ENCODE data around the gene CPTP. TPM values are rescaled to one million over a fixed set of nuclear protein-coding genes. Genes with fewer than 3 reads are reported as not detected.

CPTP gene
- total and polyA plus RNA-seq, 2 of the 13 experiments (the other 11 are each of a cell fraction or from before 2014, with no cell fraction given) = 5.5 to 9.3 TPM

DNA sequence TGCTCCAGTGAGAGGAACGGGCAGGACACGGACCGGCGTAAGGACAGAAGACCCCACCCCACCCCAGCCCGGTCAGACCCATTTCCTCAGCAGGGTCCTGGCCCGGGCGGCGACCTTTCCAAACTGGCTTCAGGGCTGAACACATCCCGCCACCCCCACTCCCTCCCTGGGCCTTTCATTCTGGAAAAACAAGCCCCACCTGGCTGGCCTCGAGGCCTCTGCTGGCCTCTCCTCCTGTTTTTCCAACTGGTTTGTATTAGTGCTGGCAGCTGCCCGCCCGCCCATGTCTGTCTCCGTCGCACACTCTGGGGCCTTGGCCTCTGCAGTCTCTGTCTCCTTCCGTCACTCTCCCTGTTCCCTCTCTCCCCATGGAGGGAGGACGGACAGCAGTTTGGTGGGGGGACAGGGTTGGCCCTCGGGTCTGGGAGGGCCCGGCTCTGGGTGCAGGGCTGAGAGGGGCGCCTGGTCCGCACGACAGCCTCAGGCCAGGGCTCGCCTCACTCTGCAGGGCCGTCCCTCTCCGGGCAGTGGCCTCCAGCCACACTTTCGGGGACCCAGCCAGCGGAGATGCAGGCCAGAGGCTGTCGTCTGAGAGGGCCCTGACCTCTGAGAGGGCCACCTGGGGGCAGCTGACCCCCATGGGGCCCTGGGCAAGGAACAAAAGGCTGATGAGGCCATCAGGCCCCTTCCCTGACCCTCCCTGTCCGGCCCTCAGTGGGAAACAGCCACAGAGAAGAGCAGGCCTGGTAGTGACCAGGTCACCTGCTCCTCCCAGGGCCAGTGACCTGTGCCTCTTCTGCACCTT is 35.3 kb downstream of the CPTP start (continued):
- TF ChIP-seq ZNF407 (CRISPR knock-in tag; IDR thresholded peaks at IDR 0.05; ENCODE audit: not compliant biosample characterization) (peak; percentile 50), ZNF331 (CRISPR knock-in tag; IDR thresholded peaks at IDR 0.05) (no peak; the same call in 1 of the 2 replicates), PAX8 (CRISPR knock-in tag; IDR thresholded peaks at IDR 0.05; ENCODE audit: borderline replicate concordance) (no peak), RORA (CRISPR knock-in tag; IDR thresholded peaks at IDR 0.05) (no peak), ZNF256 (CRISPR knock-in tag; conservative IDR thresholded peaks at IDR 0.05) (no peak), SMC3 (IDR thresholded peaks at IDR 0.05; ENCODE audit: low read length) (no peak), LCORL (IDR thresholded peaks at IDR 0.05) (no peak), LCORL (CRISPR knock-in tag; IDR thresholded peaks at IDR 0.05) (peak; percentile 81), ZNF160 (CRISPR knock-in tag; IDR thresholded peaks at IDR 0.05) (no peak), IKZF4 (CRISPR knock-in tag; IDR thresholded peaks at IDR 0.05; ENCODE audit: borderline replicate concordance, low read depth, not compliant biosample characterization) (peak; percentile 30)
- TF ChIP-seq, protein P1, sequence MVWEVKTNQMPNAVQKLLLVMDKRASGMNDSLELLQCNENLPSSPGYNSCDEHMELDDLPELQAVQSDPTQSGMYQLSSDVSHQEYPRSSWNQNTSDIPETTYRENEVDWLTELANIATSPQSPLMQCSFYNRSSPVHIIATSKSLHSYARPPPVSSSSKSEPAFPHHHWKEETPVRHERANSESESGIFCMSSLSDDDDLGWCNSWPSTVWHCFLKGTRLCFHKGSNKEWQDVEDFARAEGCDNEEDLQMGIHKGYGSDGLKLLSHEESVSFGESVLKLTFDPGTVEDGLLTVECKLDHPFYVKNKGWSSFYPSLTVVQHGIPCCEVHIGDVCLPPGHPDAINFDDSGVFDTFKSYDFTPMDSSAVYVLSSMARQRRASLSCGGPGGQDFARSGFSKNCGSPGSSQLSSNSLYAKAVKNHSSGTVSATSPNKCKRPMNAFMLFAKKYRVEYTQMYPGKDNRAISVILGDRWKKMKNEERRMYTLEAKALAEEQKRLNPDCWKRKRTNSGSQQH (CRISPR knock-in tag; IDR thresholded peaks at IDR 0.05; ENCODE audit: low read depth) = no peak
- TF ChIP-seq, protein P2, sequence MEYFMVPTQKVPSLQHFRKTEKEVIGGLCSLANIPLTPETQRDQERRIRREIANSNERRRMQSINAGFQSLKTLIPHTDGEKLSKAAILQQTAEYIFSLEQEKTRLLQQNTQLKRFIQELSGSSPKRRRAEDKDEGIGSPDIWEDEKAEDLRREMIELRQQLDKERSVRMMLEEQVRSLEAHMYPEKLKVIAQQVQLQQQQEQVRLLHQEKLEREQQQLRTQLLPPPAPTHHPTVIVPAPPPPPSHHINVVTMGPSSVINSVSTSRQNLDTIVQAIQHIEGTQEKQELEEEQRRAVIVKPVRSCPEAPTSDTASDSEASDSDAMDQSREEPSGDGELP (IDR thresholded peaks at IDR 0.05; ENCODE audit: borderline replicate concordance, low read depth) = peak; percentile 42; the same call in 1 of the 2 replicates
- TF ChIP-seq, protein P3, sequence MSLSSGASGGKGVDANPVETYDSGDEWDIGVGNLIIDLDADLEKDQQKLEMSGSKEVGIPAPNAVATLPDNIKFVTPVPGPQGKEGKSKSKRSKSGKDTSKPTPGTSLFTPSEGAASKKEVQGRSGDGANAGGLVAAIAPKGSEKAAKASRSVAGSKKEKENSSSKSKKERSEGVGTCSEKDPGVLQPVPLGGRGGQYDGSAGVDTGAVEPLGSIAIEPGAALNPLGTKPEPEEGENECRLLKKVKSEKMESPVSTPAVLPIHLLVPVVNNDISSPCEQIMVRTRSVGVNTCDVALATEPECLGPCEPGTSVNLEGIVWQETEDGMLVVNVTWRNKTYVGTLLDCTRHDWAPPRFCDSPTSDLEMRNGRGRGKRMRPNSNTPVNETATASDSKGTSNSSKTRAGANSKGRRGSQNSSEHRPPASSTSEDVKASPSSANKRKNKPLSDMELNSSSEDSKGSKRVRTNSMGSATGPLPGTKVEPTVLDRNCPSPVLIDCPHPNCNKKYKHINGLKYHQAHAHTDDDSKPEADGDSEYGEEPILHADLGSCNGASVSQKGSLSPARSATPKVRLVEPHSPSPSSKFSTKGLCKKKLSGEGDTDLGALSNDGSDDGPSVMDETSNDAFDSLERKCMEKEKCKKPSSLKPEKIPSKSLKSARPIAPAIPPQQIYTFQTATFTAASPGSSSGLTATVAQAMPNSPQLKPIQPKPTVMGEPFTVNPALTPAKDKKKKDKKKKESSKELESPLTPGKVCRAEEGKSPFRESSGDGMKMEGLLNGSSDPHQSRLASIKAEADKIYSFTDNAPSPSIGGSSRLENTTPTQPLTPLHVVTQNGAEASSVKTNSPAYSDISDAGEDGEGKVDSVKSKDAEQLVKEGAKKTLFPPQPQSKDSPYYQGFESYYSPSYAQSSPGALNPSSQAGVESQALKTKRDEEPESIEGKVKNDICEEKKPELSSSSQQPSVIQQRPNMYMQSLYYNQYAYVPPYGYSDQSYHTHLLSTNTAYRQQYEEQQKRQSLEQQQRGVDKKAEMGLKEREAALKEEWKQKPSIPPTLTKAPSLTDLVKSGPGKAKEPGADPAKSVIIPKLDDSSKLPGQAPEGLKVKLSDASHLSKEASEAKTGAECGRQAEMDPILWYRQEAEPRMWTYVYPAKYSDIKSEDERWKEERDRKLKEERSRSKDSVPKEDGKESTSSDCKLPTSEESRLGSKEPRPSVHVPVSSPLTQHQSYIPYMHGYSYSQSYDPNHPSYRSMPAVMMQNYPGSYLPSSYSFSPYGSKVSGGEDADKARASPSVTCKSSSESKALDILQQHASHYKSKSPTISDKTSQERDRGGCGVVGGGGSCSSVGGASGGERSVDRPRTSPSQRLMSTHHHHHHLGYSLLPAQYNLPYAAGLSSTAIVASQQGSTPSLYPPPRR (CRISPR knock-in tag; IDR thresholded peaks at IDR 0.05; ENCODE audit: borderline replicate concordance) = peak; percentile 82
